Tibial nerve (tissue), 4 donors: ENCODE data around the gene SPATA9.

Source experiments
- CTCF ChIP-seq, 5 experiments: fragments of 200-600 bp in 3 of 5; fragments of 450-650 bp in 2 of 5; sonication (generic) in 3 of 5; IDR thresholded peaks; one replicate each; pipeline ENCODE4 v1.5.1; 2016 to 2019; ENCODE audit warnings: antibody characterized with exemption in 5 of 5, mild to moderate bottlenecking in 3 of 5, moderate library complexity in 2 of 5
- EP300 ChIP-seq, 2 donors: sonication (generic); formaldehyde crosslinking; IDR thresholded peaks; one replicate each; pipeline ENCODE4 v1.6.1; 2017; ENCODE audit warnings: antibody characterized with exemption in 2 of 2, mild to moderate bottlenecking in 1 of 2

GRCh38 chr5:95613514-95613913, 69.3 kb downstream of the SPATA9 start:
- TF ChIP-seq CTCF (IDR thresholded peaks at IDR 0.05), result no peak
- no peak for TF ChIP-seq EP300 (IDR thresholded peaks at IDR 0.05)
